Measurements from ENCODE around the gene C10orf67.
"Not testable (repeated sequence)": the region's sequence is repeated elsewhere in the genome, so short reads cannot be mapped to it uniquely, and the experiment has no call there.

The C10orf67 gene

DNA sequence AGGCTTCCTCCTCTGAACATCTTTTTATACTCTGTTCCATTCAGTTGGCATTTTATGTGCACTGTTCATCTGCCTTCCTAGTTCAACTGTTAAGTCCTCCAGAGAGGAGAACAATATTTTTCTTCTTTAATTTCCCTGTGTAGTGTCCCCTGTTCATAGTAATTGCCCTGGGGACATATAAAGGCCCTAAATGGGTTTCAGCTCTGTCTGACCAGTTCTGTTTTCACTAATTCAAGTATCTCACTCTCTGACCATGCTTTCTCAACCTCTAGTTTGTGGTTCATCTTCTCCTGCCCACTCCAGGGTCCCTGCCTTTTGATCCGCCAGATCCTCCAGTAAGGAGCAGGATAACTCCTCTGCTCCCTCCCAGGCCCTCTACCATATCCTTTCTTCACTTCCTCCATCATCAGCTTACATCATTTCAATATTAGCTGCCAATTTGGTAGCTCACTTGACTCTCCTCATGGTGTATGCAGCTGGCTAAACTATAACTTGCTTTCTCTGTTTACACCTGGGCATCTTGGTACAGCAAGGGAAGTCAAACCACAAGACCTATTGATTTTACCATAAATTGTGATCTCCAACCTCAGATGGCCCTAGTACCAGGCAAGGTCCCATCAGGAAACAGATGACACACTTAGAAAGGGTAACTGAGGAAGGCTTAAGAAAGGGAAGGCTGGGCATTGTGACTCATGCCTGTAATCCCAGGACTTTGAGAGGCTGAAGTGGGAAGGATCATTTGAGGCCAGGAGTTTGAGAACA is 17.7 kb upstream of the C10orf67 start:
- no peak for DNase-seq (ENCODE audit: low read depth)
- TF ChIP-seq, protein P1, sequence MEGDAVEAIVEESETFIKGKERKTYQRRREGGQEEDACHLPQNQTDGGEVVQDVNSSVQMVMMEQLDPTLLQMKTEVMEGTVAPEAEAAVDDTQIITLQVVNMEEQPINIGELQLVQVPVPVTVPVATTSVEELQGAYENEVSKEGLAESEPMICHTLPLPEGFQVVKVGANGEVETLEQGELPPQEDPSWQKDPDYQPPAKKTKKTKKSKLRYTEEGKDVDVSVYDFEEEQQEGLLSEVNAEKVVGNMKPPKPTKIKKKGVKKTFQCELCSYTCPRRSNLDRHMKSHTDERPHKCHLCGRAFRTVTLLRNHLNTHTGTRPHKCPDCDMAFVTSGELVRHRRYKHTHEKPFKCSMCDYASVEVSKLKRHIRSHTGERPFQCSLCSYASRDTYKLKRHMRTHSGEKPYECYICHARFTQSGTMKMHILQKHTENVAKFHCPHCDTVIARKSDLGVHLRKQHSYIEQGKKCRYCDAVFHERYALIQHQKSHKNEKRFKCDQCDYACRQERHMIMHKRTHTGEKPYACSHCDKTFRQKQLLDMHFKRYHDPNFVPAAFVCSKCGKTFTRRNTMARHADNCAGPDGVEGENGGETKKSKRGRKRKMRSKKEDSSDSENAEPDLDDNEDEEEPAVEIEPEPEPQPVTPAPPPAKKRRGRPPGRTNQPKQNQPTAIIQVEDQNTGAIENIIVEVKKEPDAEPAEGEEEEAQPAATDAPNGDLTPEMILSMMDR (conservative IDR thresholded peaks at IDR 0.05; ENCODE audit: low read length): no peak
- no peak overlapping the region for H3K4me3 ChIP-seq (ENCODE audit: low read length)

DNA sequence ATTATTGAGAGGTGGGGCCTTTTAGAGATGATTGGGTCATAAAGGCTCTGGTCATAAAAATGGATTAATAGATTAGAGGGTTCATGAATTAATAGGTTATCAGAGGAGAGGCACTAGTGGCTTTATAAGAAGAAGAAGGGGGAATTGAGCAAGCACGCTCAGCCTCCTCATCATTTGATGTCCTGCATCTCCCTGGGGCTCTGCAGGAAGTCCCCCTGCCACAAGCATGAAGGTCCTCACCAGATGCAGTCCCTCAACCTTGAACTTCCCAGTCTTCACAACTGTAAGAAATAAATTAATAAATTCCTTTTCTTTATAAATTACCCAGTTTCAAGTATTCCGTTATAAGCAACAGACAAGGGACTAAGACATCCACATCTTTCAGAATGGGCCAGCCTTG is 17.1 kb upstream of the C10orf67 start:
- TF ChIP-seq, protein P1 (conservative IDR thresholded peaks at IDR 0.05; ENCODE audit: low read length): no peak

GRCh38 chr10:23359692-23360380 is 15.2 kb upstream of the C10orf67 start:
- TF ChIP-seq, protein P1 (conservative IDR thresholded peaks at IDR 0.05; ENCODE audit: low read length): no peak
- H3K4me3 ChIP-seq (ENCODE audit: low read length): no peak overlapping the region
- DNase-seq (ENCODE audit: low read depth): no peak

More for the DNA sequence above, 17.1 kb upstream of the C10orf67 start:
- DNase-seq (ENCODE audit: low read depth): no peak
- no peak overlapping the region for H3K4me3 ChIP-seq (ENCODE audit: low read length)

DNA sequence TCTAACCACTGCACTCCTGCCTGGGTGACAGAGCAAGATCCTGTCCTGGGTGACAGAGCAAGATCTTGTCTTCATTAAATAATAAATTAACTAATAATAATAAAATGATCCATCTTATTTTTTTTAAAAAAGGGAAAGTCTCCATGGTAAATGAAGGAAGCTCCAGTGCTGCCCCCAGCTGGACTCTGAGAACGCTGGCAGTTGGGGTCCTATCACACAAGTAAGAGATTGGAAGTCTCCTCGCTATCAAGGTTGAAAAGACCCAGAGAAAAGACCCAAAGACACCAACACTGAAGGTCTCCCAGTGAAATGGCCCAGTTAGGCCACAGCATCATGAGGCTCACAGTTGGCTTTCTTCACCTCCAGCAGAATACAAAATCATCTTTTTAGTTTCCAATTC is 13.8 kb upstream of the C10orf67 start:
- H3K4me3 ChIP-seq (ENCODE audit: low read length): no peak overlapping the region
- no peak for DNase-seq (ENCODE audit: low read depth)
- TF ChIP-seq, protein P1 (conservative IDR thresholded peaks at IDR 0.05; ENCODE audit: low read length): peak; percentile 21; the same call in 1 of the 2 replicates

DNA sequence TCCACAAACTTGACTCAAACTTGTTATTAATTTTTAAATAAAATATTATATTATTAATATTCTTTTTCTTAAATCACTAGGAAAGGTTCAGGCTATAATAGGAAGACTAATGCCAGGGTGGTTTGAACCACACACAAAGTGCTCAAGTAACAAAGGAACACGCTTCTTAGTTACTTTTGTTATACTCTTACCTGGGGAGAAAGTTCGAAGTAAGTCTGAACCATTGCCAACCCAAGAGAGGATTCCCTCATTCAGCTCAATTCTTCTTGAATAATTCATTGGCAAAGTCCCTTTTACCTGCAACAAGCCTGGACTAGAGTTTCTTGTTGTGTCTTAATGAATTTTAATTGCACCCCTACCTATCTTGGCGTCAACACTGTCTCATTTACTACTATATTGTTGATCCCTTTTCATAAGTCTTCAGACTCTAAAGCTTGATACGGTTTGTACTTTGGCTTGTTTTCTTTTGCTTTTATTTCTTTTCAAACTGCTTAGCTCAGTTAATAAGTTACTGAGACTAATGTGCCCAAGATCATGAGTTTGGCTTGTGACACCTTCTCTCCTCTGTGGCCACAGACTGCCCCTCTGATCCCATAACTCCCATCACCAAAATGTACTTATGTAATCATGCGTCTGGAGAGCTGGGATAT is 10.2 kb upstream of the C10orf67 start:
- DNase-seq (ENCODE audit: low read depth): no peak
- H3K4me3 ChIP-seq (ENCODE audit: low read length): no peak overlapping the region
- TF ChIP-seq, protein P1 (conservative IDR thresholded peaks at IDR 0.05; ENCODE audit: low read length): no peak

DNA sequence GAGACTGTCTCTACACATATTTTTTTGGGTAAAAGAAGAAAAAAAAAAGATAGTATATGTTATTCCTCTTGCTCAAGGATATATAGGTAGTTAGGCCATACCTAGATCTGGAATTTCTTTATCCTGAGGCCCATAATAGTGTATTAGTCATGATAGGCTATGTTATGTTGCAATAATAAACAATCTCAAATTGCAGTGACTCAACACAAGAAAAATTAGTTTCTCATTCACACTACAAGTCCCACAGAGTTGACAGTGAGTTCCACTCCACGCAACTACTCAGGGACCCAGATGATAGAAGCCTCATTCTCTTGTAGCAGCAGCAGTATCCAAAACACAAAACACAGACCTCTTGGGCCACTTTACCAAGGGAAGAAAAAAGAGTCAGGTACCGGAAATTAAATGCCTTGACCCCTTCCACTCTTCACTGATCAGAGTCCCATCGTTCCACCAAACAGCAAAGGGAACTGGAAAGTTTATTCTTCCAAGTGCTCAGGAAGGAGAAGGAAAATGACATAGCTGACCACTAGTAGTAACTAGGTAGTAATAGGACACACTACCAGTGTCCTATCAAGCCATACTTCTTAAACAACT is 7.4 kb upstream of the C10orf67 start:
- no peak overlapping the region for H3K4me3 ChIP-seq (ENCODE audit: low read length)
- TF ChIP-seq, protein P1 (conservative IDR thresholded peaks at IDR 0.05; ENCODE audit: low read length): no peak
- DNase-seq (ENCODE audit: low read depth): peak; percentile 58

- not testable (repeated sequence) for DNase-seq (ENCODE audit: low read depth)
These were observed 6.1 kb upstream of the C10orf67 start for GRCh38 chr10:23350706-23351105.

More at GRCh38 chr10:23350706-23351105, 6.1 kb upstream of the C10orf67 start:
- H3K4me3 ChIP-seq (ENCODE audit: low read length): not testable (repeated sequence)
